ENCODE measurements around the gene NSUN6.
"Not testable (repeated sequence)": the region's sequence is repeated elsewhere in the genome, so short reads cannot be mapped to it uniquely, and the experiment has no call there.

The NSUN6 gene

GRCh38 chr10:18649364-18649959, 1.9 kb downstream of the NSUN6 start:
- no peak overlapping the region; the same call in 1 of the 2 replicates for H3K27ac ChIP-seq
- TF ChIP-seq, protein P1, sequence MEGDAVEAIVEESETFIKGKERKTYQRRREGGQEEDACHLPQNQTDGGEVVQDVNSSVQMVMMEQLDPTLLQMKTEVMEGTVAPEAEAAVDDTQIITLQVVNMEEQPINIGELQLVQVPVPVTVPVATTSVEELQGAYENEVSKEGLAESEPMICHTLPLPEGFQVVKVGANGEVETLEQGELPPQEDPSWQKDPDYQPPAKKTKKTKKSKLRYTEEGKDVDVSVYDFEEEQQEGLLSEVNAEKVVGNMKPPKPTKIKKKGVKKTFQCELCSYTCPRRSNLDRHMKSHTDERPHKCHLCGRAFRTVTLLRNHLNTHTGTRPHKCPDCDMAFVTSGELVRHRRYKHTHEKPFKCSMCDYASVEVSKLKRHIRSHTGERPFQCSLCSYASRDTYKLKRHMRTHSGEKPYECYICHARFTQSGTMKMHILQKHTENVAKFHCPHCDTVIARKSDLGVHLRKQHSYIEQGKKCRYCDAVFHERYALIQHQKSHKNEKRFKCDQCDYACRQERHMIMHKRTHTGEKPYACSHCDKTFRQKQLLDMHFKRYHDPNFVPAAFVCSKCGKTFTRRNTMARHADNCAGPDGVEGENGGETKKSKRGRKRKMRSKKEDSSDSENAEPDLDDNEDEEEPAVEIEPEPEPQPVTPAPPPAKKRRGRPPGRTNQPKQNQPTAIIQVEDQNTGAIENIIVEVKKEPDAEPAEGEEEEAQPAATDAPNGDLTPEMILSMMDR (conservative IDR thresholded peaks at IDR 0.05), result no peak

GRCh38 chr10:18647945-18648344, 3.4 kb downstream of the NSUN6 start:
- TF ChIP-seq, protein P1 (conservative IDR thresholded peaks at IDR 0.05), result no peak
- no peak overlapping the region for H3K27ac ChIP-seq

- no peak overlapping the region for H3K27ac ChIP-seq
- TF ChIP-seq, protein P1 (conservative IDR thresholded peaks at IDR 0.05), result no peak
Observed at GRCh38 chr10:18647151-18647550, 4.2 kb downstream of the NSUN6 start.

DNA sequence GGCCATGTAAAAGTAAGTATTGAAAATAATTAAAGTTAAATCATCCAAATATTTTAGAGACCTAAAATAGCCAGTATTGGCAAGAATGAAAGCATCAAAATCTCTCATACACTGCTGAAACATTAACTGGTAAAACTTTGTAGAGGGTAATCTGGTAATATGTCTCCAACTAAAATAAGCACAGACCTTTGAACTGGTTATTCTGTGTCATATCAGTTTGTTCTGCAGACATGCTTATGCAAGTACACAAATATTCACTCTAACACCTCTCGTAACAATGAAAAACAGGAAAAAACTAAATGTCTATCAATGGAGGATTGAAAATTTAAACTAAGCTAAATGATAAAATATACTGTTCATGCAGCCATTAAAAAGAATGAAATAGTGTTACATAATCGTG, 11.7 kb downstream of the NSUN6 start:
- not testable (repeated sequence) for H3K27ac ChIP-seq

DNA sequence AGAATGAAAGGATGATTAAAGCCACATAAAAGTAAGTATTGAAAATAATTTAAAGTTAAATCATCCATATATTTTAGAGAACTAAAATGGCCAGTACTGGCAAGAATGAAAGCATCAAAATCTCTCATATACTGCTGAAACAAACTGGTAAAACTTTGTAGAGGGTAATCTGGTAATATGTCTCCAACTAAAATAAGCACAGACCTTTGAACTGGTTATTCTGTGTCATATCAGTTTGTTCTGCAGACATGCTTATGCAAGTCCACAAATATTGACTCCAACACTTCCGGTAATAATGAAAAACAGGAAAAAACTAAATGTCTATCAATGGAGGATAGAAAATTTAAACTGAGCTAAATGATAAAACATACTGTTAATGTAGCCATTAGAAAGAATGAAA, 14.0 kb downstream of the NSUN6 start:
- H3K27ac ChIP-seq, result peak overlapping the region; percentile 40

GRCh38 chr10:18635995-18636394, 15.4 kb downstream of the NSUN6 start:
- peak overlapping the region; percentile 40 for H3K27ac ChIP-seq
- TF ChIP-seq, protein P1 (conservative IDR thresholded peaks at IDR 0.05), result no peak

DNA sequence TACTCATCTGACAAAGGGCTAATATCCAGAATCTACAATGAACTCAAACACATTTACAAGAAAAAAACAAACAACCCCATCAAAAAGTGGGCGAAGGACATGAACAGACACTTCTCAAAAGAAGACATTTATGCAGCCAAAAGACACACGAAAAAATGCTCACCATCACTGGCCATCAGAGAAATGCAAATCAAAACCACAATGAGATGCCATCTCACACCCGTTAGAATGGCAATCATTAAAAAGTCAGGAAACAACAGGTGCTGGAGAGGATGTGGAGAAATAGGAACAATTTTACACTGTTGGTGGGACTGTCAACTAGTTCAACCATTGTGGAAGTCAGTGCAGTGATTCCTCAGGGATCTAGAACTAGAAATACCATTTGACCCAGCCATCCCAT, 18.9 kb downstream of the NSUN6 start:
- H3K27ac ChIP-seq, result not testable (repeated sequence)

DNA sequence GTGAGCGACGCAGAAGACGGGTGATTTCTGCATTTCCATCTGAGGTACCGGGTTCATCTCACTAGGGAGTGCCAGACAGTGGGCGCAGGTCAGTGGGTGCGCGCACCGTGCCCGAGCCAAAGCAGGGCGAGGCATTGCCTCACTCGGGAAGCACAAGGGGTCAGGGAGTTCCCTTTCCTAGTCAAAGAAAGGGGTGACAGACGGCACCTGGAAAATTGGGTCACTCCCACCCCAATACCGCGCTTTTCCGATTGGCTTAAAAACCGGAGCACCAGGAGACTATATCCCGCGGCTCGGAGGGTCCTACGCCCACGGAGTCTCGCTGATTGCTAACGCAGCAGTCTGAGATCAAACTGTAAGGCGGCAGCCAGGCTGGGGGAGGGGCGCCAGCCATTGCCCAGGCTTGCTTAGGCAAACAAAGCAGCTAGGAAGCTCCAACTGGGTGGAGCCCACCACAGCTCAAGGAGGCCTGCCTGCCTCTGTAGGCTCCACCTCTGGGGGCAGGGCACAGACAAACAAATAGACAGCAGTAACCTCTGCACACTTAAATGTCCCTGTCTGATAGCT, 23.9 kb downstream of the NSUN6 start:
- H3K27ac ChIP-seq, result peak overlapping the region; percentile 65

- TF ChIP-seq, protein P1 (conservative IDR thresholded peaks at IDR 0.05), result no peak
- peak overlapping the region; percentile 65 for H3K27ac ChIP-seq
Observed at GRCh38 chr10:18625886-18626285, 25.5 kb downstream of the NSUN6 start.

DNA sequence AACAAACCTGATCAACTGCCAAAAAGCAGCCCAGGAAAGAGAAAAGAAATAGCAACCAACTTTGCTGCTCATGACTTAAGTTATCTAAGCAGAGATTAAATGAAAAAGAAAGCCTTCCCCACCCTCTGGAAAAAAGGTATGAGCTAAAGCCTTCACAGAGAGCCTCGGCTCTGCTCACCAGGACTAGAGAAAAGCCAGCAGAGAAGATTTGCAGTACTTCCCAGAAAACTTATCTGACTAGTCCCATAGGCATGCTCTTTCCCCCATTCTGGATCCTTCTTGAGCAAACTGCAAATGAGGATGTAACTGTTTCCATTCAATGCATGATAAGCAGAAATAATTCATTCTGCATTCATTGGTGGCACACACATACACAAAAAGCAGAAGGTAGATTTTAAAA, 27.7 kb downstream of the NSUN6 start:
- peak overlapping the region; percentile 57 for H3K27ac ChIP-seq

Measured in VCaP (cell line).